Thyroid gland (tissue), 4 donors: ENCODE data around the gene VCP.

Experiments used
- CTCF ChIP-seq, 6 experiments: fragments of 200-600 bp in 3 of 6; fragments of 450-650 bp in 3 of 6; sonication (generic) in 3 of 6; IDR thresholded peaks; one replicate each; pipeline ENCODE4 v1.5.1; 2016 to 2019; ENCODE audit warnings: antibody characterized with exemption in 6 of 6, mild to moderate bottlenecking in 2 of 6, inconsistent platforms in 1 of 6, moderate library complexity in 1 of 6
- POLR2A ChIP-seq, 2 donors: fragments of 450-650 bp; IDR thresholded peaks; one replicate each; pipeline ENCODE4 v1.6.1; 2017; ENCODE audit warnings: antibody characterized with exemption in 2 of 2, mild to moderate bottlenecking in 2 of 2, moderate library complexity in 1 of 2

GRCh38 chr9:35089434-35089833 lies 17.0 kb upstream of the VCP start:
- no peak for TF ChIP-seq CTCF (IDR thresholded peaks at IDR 0.05)
- TF ChIP-seq POLR2A (IDR thresholded peaks at IDR 0.05) = no peak
